ES-I3 (cell line): ENCODE data around the gene NDUFAF3.
A peak's percentile ranks its signal among the peaks of the same experiment; 100 is the strongest.

Experiments used
- H3K36me3 ChIP-seq: 2 replicates; pipeline ENCODE4 v1.6.1; 2013; ENCODE audit warnings: mild to moderate bottlenecking, low read length, control low read depth, moderate library complexity; ENCODE audit not compliant: insufficient read depth
- H3K4me1 ChIP-seq: 2 replicates; pipeline ENCODE4 v1.6.1; 2013; ENCODE audit warnings: mild to moderate bottlenecking, control low read depth, low read length; ENCODE audit not compliant: insufficient read depth
- H3K9ac ChIP-seq: 2 replicates; pipeline ENCODE4 v1.6.1; 2013; ENCODE audit warnings: low read depth, mild to moderate bottlenecking, low read length, moderate library complexity
- H3K9me3 ChIP-seq: 2 replicates; pipeline ENCODE4 v1.6.1; 2013; ENCODE audit warnings: mild to moderate bottlenecking, low read length, moderate library complexity; ENCODE audit not compliant: control insufficient read depth, insufficient read depth

NDUFAF3 gene

GRCh38 chr3:49021813-49022687, at the start of gene NDUFAF3:
NDUFAF3 (plus strand) TSS chr3:49022121; CDS start chr3:49022145, 24 bp downstream.
- H3K4me1 ChIP-seq: peaks cover 12% of the 10 kb centered on the region; the same call in 1 of the 2 replicates
- peaks cover 27% of the 10 kb centered on the region for H3K36me3 ChIP-seq

GRCh38 chr3:48974076-48974864, 47.7 kb upstream of the NDUFAF3 start:
- Histone ChIP-seq H3K9ac (no peak overlapping the region), H3K36me3 (peaks cover 45% of the 10 kb centered on the region), H3K9me3 (no peaks in the 10 kb centered on the region), H3K4me1 (no peaks in the 10 kb centered on the region)

More at GRCh38 chr3:49021813-49022687, at the start of gene NDUFAF3:
- Histone ChIP-seq H3K9me3 (no peaks in the 10 kb centered on the region), H3K9ac (peak within 1 kb of the TSS; percentile 98)

- Histone ChIP-seq H3K4me1 (no peaks in the 10 kb centered on the region), H3K36me3 (peaks cover 32% of the 10 kb centered on the region), H3K9me3 (no peaks in the 10 kb centered on the region), H3K9ac (no peak overlapping the region)
These were observed 42.5 kb upstream of the NDUFAF3 start for GRCh38 chr3:48979451-48979850.

GRCh38 chr3:48980295-48980694, 41.6 kb upstream of the NDUFAF3 start:
- H3K36me3 ChIP-seq: peaks cover 32% of the 10 kb centered on the region
- H3K9ac ChIP-seq: no peak overlapping the region
- H3K4me1 ChIP-seq: no peaks in the 10 kb centered on the region
- no peaks in the 10 kb centered on the region for H3K9me3 ChIP-seq

- Histone ChIP-seq H3K36me3 (peaks cover 26% of the 10 kb centered on the region), H3K4me1 (no peaks in the 10 kb centered on the region), H3K9me3 (no peaks in the 10 kb centered on the region), H3K9ac (no peak overlapping the region)
These were observed 39.9 kb upstream of the NDUFAF3 start for GRCh38 chr3:48982016-48982415.

GRCh38 chr3:48982686-48983085, 39.2 kb upstream of the NDUFAF3 start:
- peaks cover 26% of the 10 kb centered on the region for H3K36me3 ChIP-seq
- no peaks in the 10 kb centered on the region for H3K4me1 ChIP-seq
- no peak overlapping the region for H3K9ac ChIP-seq
- no peaks in the 10 kb centered on the region for H3K9me3 ChIP-seq

- Histone ChIP-seq H3K4me1 (no peaks in the 10 kb centered on the region), H3K9ac (no peak overlapping the region), H3K36me3 (peaks cover 26% of the 10 kb centered on the region), H3K9me3 (no peaks in the 10 kb centered on the region)
These were observed 38.8 kb upstream of the NDUFAF3 start for GRCh38 chr3:48983096-48983495.

- Histone ChIP-seq H3K9me3 (no peaks in the 10 kb centered on the region), H3K9ac (no peak overlapping the region), H3K36me3 (peaks cover 26% of the 10 kb centered on the region), H3K4me1 (no peaks in the 10 kb centered on the region; the same call in 1 of the 2 replicates)
These were observed 37.3 kb upstream of the NDUFAF3 start for GRCh38 chr3:48984663-48985062.

- Histone ChIP-seq H3K36me3 (peaks cover 19% of the 10 kb centered on the region), H3K4me1 (no peaks in the 10 kb centered on the region; the same call in 1 of the 2 replicates), H3K9me3 (no peaks in the 10 kb centered on the region), H3K9ac (no peak overlapping the region)
These were observed 36.0 kb upstream of the NDUFAF3 start for GRCh38 chr3:48985831-48986376.

GRCh38 chr3:48989126-48989795, 32.7 kb upstream of the NDUFAF3 start:
- Histone ChIP-seq H3K9ac (peak overlapping the region; percentile 88), H3K36me3 (peaks cover 10% of the 10 kb centered on the region), H3K4me1 (peaks cover 3% of the 10 kb centered on the region), H3K9me3 (no peaks in the 10 kb centered on the region)

- no peaks in the 10 kb centered on the region for H3K9me3 ChIP-seq
- peak within 1 kb of the TSS; percentile 88 for H3K9ac ChIP-seq
- peaks cover 3% of the 10 kb centered on the region for H3K4me1 ChIP-seq
- H3K36me3 ChIP-seq: peaks cover 7% of the 10 kb centered on the region
These were observed 31.9 kb upstream of the NDUFAF3 start, which contains the start of gene P4HTM for GRCh38 chr3:48989796-48990635. P4HTM (plus strand) TSS chr3:48990241; CDS start chr3:48990257, 16 bp downstream.

GRCh38 chr3:48990636-48991469, 31.1 kb upstream of the NDUFAF3 start:
- H3K4me1 ChIP-seq: peaks cover 3% of the 10 kb centered on the region
- H3K9me3 ChIP-seq: no peaks in the 10 kb centered on the region
- H3K36me3 ChIP-seq: peaks cover 4% of the 10 kb centered on the region; the same call in 1 of the 2 replicates
- peak overlapping the region; percentile 88 for H3K9ac ChIP-seq
